ENCODE data around the gene MS4A1. TPM values are rescaled to one million over a fixed set of nuclear protein-coding genes. Genes with fewer than 3 reads are reported as not detected.

Gene MS4A1
- total and polyA plus RNA-seq, 8 donors, result 0.12 to 8.8 (median 1.2) TPM; not detected in 1

DNA sequence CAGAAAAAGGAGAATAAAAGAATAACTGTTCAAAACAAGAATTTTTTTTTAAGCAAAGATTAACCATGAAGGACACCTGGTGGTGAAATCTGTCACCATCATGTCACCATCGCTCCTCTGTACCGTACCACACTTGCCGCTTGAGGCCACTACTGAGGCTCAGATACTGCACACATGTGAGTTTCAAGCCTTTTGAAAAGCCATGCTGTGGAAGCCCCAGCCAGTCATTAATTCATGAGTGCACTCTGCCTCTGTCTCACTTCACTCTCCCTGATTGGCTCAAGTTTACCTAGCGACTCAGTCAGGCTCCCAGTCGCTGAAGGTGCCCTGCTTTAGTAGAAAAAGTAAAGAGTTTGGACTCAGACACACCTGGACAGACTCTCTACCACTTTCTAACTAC lies 30.3 kb downstream of the MS4A1 start:
- Histone ChIP-seq H3K4me3 (no peak overlapping the region), H3K27ac (no peak overlapping the region), H3K4me1 (no peaks in the 10 kb centered on the region), H3K36me3 (no peaks in the 10 kb centered on the region), H3K27me3 (no peaks in the 10 kb centered on the region), H3K9me3 (no peaks in the 10 kb centered on the region)
- intact Hi-C loops (cut with DNase I; ENCODE audit: low total_unique reads), result no loop called here
- TF ChIP-seq POLR2AphosphoS5 (IDR thresholded peaks at IDR 0.05) (no peak), EP300 (IDR thresholded peaks at IDR 0.05) (no peak), POLR2A (IDR thresholded peaks at IDR 0.05) (no peak)
- TF ChIP-seq, protein P1, sequence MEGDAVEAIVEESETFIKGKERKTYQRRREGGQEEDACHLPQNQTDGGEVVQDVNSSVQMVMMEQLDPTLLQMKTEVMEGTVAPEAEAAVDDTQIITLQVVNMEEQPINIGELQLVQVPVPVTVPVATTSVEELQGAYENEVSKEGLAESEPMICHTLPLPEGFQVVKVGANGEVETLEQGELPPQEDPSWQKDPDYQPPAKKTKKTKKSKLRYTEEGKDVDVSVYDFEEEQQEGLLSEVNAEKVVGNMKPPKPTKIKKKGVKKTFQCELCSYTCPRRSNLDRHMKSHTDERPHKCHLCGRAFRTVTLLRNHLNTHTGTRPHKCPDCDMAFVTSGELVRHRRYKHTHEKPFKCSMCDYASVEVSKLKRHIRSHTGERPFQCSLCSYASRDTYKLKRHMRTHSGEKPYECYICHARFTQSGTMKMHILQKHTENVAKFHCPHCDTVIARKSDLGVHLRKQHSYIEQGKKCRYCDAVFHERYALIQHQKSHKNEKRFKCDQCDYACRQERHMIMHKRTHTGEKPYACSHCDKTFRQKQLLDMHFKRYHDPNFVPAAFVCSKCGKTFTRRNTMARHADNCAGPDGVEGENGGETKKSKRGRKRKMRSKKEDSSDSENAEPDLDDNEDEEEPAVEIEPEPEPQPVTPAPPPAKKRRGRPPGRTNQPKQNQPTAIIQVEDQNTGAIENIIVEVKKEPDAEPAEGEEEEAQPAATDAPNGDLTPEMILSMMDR (IDR thresholded peaks at IDR 0.05), result peak in 4 of 7 experiments; percentile 13 to 42 (median 32)
- DNase-seq, result peak; percentile 29 to 44
- 68 to 79% (median 76%) methylated on average over 5 of the region's 5 CpGs for WGBS, 5 donors

DNA sequence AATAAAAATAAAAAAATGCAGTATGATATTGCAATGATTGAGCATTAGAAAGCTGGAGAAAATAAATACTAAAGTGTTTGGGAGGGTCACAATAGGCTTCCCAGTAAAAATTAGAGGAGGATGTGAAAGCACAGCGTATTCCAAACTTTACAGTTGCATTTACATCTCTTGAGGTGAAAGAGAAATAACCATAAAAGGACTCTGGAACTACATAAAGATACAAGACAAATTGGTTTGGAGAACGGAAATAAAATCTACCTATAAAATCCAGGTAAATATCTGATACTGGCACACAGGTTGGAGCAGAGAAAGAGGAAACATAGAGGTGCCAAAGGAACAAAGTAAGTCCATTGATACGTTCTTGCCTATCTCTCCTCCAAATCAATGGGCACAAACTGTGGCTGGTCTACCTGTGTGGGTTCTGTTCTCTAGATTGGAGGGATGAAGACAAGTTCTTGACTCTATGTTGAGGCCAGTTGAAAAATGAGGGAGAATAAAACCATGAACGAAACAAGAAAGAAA lies 36.9 kb downstream of the MS4A1 start, which contains the start of gene MS4A12:
Gene MS4A12 (plus strand): TSS at position 291 of the 522 bp plus-strand sequence. CDS start 4,541 bp downstream, outside the sequence.
- Histone ChIP-seq H3K27ac (no peak within 1 kb of the TSS), H3K4me3 (no peak within 1 kb of the TSS), H3K36me3 (no peaks in the 10 kb centered on the region), H3K4me1 (no peaks in the 10 kb centered on the region), H3K9me3 (no peaks in the 10 kb centered on the region), H3K27me3 (no peaks in the 10 kb centered on the region)
- no peak for DNase-seq
- intact Hi-C loops (cut with DNase I; ENCODE audit: low total_unique reads), result no loop called here
- 68 to 86% (median 79%) methylated on average over 4 of the region's 4 CpGs for WGBS, 5 donors
- TF ChIP-seq EP300 (IDR thresholded peaks at IDR 0.05) (no peak), POLR2A (IDR thresholded peaks at IDR 0.05) (no peak), POLR2AphosphoS5 (IDR thresholded peaks at IDR 0.05) (no peak)
- TF ChIP-seq, protein P1 (IDR thresholded peaks at IDR 0.05), result no peak

DNA sequence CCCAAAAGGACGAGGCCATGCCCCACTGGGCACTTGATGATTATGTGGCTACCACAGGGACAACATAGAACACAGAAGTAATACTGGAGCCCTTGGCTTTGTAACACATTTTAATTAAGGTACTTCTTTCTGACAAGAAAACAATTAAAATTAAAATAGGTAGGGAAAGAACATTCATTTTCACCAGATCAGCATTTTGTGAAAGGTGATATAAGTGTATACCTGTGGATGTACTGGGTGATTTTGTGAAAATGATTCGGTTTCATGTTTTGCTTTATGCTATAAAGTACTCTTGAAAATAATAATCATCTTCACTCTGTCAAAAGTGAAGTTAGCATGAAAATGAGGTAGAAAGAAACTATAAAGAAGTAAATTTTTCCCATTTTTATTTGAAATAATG lies 37.8 kb downstream of the MS4A1 start:
- no peaks in the 10 kb centered on the region for H3K36me3 ChIP-seq
- TF ChIP-seq POLR2AphosphoS5 (IDR thresholded peaks at IDR 0.05) (no peak), POLR2A (IDR thresholded peaks at IDR 0.05) (no peak), EP300 (IDR thresholded peaks at IDR 0.05) (no peak)
- TF ChIP-seq, protein P1 (IDR thresholded peaks at IDR 0.05), result no peak
- intact Hi-C loops (cut with DNase I; ENCODE audit: low total_unique reads), result no loop called here
- DNase-seq, result no peak
- WGBS, 5 donors, result 80 to 89% (median 84%) methylated on average over 2 of the region's 2 CpGs
- no peak overlapping the region for H3K4me3 ChIP-seq
- H3K9me3 ChIP-seq, result no peaks in the 10 kb centered on the region
- no peaks in the 10 kb centered on the region for H3K27me3 ChIP-seq
- H3K4me1 ChIP-seq, result no peaks in the 10 kb centered on the region
- no peak overlapping the region for H3K27ac ChIP-seq

DNA sequence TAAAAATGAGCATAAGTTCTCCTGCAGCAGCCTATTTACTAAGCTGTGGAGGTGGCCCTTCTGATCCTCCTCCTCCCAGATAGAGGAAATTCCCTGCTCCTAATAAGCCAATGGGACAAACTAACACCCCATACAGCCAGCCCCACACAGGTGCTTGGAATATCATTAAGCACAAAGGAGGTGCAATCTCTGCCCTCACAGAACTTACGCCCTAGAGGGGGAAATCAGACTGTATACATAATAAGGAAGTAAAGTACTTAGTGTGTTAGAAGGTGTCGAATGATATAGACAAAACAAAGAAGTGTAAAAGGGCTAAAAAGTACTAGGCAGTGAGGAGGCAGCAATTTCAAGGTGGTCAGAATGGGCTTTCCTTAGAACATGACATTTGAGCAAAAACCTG lies 42.8 kb downstream of the MS4A1 start:
- Histone ChIP-seq H3K36me3 (no peaks in the 10 kb centered on the region), H3K27ac (no peak overlapping the region), H3K4me3 (no peak overlapping the region), H3K4me1 (no peaks in the 10 kb centered on the region), H3K9me3 (no peaks in the 10 kb centered on the region), H3K27me3 (no peaks in the 10 kb centered on the region)
- TF ChIP-seq, protein P1 (IDR thresholded peaks at IDR 0.05), result no peak
- TF ChIP-seq EP300 (IDR thresholded peaks at IDR 0.05) (no peak), POLR2AphosphoS5 (IDR thresholded peaks at IDR 0.05) (no peak), POLR2A (IDR thresholded peaks at IDR 0.05) (no peak)
- DNase-seq, result no peak
- intact Hi-C loops (cut with DNase I; ENCODE audit: low total_unique reads), result no loop called here
- WGBS, 5 donors, result 61 to 85% (median 72%) methylated on average over 2 of the region's 2 CpGs
